IMR-90 (cell line): ENCODE results near the gene DUSP23.

Source experiments
- BHLHE40 ChIP-seq: fragments of 150-350 bp; IDR thresholded peaks from 2 replicates; pipeline ENCODE4 v1.6.1; 2016; ENCODE audit warnings: mild to moderate bottlenecking, low read depth, low read length
- CEBPB ChIP-seq: IDR thresholded peaks from 2 replicates; pipeline ENCODE4 v1.6.1; 2012; ENCODE audit warnings: low read depth, low read length, improper control_type of control experiment
- CHD1 ChIP-seq: IDR thresholded peaks from 2 replicates; pipeline ENCODE4 v1.6.1; 2012; ENCODE audit warnings: low read depth, low read length, improper control_type of control experiment
- CTCF ChIP-seq: conservative IDR thresholded peaks from 2 replicates; pipeline ENCODE4 v1.5.1; 2012; ENCODE audit warnings: mild to moderate bottlenecking, low read depth, low read length, improper control_type of control experiment
- FOS ChIP-seq: fragments of 150-350 bp; IDR thresholded peaks from 2 replicates; pipeline ENCODE4 v1.6.1; 2016; ENCODE audit warnings: low read depth, low read length
- MAFK ChIP-seq: IDR thresholded peaks from 2 replicates; pipeline ENCODE4 v1.6.1; 2012; ENCODE audit warnings: low read depth, low read length, improper control_type of control experiment
- MAZ ChIP-seq: IDR thresholded peaks from 2 replicates; pipeline ENCODE4 v1.6.1; 2012; ENCODE audit warnings: low read depth, mild to moderate bottlenecking, low read length, improper control_type of control experiment, moderate library complexity, borderline replicate concordance
- POLR2A ChIP-seq: IDR thresholded peaks from 2 replicates; pipeline ENCODE4 v1.6.1; 2012; ENCODE audit warnings: mild to moderate bottlenecking, low read depth, low read length
- RAD21 ChIP-seq: IDR thresholded peaks from 2 replicates; pipeline ENCODE4 v1.6.1; 2012; ENCODE audit warnings: low read length, improper control_type of control experiment
- RCOR1 ChIP-seq: IDR thresholded peaks from 2 replicates; pipeline ENCODE4 v1.6.1; 2012; ENCODE audit warnings: mild to moderate bottlenecking, low read length, improper control_type of control experiment; ENCODE audit not compliant: insufficient replicate concordance
- SMC3 ChIP-seq: fragments of 150-350 bp; IDR thresholded peaks from 2 replicates; pipeline ENCODE4 v1.6.1; 2016; ENCODE audit warnings: low read depth, mild to moderate bottlenecking, antibody characterized with exemption, low read length, moderate library complexity
- TF ChIP-seq, protein P1 (sequence below): fragments of 150-350 bp; IDR thresholded peaks from 2 replicates; pipeline ENCODE4 v1.6.1; 2017; ENCODE audit warnings: mild to moderate bottlenecking, antibody characterized with exemption, low read length, low read depth

GRCh38 chr1:159799446-159799985 lies 18.8 kb downstream of the DUSP23 start:
- TF ChIP-seq CTCF (no peak), POLR2A (no peak), BHLHE40 (no peak), MAZ (no peak), RCOR1 (no peak), CHD1 (no peak), MAFK (no peak), FOS (no peak), RAD21 (no peak), CEBPB (no peak), SMC3 (no peak)
- TF ChIP-seq, protein P1, sequence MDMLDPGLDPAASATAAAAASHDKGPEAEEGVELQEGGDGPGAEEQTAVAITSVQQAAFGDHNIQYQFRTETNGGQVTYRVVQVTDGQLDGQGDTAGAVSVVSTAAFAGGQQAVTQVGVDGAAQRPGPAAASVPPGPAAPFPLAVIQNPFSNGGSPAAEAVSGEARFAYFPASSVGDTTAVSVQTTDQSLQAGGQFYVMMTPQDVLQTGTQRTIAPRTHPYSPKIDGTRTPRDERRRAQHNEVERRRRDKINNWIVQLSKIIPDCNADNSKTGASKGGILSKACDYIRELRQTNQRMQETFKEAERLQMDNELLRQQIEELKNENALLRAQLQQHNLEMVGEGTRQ: no peak
